Measurements from ENCODE around the gene TTC32.
"Not testable (repeated sequence)": the region's sequence is repeated elsewhere in the genome, so short reads cannot be mapped to it uniquely, and the experiment has no call there.

TTC32 gene

DNA sequence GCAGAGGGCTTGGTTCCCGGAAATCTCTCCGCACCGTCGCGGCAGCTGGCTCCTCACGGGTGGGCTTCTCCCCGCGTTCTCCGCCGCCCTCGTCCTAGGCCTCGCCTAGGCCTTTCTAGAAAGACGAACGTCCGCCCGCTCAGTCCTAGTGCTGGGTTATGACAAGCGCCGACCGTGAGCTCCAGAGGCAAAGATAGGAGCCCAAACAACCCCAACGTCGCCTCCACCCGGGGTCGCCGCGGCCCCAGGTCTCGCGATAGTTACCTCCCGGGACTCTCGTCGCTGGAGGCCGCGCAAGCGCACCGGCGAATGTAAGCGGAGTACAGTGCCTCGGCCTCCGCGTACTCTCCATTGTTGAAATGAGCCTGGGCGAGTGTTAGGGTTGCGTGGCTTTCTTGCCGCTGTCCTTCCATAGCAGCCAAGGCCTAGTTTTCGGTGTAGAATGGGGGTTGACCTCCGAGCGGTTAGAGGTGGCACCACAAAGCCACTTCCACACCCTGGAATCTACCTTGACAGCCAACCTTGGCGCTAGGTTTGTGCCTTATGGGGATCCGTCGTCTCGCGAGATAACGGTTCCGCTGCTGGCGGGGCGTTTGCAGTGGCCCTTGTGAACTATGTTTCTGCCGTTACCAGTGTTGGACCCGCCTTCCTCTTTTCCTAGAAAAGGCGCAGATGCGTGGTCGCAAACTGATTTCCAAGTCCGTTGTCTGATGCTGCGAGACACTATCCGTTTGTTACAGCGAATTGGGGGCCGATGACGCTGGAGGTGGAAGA is at the start of gene TTC32:
TSS of gene TTC32 (minus strand) at position 542 of the 774 bp plus-strand sequence. CDS start at position 413, 129 bp downstream.
- DNase-seq (ENCODE audit: low read depth in 4 of 4, low spot score in 1 of 4), result peak; percentile 83 to 88 (median 84)

DNA sequence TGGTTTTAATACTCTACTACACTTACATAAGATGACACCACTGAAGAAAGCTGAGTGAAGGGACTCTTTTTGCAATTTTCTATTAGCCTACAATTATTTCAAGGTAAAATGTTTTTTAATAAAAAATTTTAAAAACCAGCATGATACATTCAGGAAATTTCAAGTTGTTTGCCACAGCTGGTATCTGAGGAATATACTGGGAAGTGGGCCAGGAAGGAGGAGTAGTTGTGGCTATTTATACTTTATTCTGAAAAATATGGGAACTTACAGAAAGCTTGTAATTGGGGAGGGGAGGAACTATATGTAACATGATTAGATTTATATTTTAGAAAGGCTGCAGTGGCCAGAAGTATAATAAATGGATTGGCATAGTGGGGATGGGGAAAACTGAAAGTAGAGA is 47.3 kb upstream of the TTC32 start:
- DNase-seq (ENCODE audit: low read depth in 4 of 4, low spot score in 1 of 4), result no peak

DNA sequence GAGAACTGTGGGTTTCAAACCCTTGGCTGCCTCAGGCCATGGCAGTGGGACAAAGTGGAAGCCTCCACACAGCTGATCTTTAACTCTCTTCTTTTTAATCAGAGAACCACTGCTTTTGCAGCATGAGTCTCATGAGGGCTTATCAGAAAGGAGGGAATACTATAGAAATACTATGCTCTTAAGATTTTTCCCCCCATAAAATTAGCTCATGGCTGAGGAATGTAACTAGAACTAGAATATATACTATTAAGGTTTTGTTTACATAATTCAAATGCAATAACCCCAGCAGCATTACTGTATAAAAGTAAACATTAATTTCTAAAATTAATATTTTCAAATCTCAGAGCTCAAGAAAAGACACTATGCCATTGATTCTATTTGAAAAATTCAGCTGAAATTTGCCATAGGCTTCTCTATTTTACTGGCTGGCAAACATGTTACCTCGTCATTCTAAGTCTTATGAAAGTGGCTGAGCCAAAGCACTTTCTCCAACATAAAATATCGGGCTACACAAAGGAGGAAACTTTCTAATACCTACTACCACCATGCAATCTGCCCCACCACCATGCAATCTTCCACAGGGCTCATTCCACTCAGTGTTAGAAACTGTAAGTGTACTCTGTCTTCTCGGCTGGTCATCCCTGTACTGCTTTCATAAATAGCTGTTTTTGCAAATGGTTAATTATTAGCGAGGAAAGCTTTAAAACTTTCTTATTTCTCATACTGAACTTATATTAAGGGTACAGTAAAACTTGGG is 45.6 kb upstream of the TTC32 start:
- DNase-seq (ENCODE audit: low read depth in 4 of 4, low spot score in 1 of 4), result no peak

DNA sequence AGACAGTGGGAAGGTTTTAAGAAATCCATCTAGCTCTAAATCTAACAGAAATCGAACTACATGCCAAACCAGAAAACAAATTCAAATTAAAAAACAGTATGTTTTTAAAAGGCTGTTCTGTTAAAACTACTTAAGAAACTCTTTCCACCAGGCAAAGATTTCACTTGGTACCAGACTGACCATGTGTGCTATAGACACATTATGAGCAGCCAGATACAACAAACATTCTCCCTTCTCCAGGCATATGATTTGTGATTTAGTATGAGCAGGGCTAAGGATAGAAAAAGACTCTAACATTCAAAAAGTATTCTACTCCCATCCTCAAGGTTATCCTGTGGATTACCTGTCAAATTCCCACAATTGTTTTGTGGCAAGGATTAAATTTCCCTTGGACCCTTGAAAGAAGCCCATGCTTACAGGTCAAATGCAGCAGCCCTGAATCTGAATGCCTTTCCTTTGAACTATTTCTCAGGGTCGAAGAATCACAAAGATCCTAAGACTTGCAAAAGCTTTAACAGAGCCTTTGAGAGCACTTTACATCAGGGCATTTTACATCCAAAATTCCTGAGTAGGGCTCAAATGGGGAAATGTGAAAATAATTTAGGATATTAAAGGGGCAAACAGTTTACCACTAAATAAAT is 42.5 kb upstream of the TTC32 start:
- no peak for DNase-seq (ENCODE audit: low read depth in 4 of 4, low spot score in 1 of 4)

DNA sequence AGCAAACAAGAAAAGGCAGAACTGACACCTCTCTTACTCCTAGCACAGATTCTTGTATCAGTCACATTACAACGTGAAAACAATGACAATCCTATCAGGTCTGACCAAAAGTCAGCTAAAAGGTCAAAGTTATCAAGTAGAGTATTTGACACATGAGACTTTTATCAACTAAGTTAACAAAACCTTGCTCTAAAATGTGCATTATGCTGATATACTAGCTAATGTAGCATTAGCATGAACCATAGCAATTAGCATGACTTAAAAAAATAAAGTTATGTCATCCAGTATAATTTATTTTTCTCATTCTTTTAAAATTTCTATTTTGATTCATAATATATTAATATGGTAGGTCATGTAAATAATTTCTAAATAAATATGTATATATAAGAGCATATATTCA is 41.4 kb upstream of the TTC32 start:
- no peak for DNase-seq (ENCODE audit: low read depth in 4 of 4, low spot score in 1 of 4)

DNA sequence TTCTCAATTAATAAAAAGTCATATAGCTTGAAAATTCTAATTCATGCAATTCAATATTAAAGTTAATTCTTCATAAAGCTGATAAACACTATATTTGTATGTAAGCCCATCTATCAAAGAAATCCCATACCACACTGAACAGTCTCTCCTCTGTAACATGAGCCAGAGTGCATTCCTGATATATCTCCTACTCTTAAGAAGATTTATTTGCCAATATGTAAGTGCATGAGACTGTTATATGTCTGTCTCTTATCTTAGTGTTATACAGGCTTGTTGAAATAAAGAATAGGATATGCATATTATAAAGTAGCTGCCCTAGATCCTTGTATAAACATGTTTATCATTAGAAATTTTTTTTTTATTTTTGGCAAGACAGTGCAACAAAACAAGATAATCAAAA is 40.4 kb upstream of the TTC32 start:
- no peak for DNase-seq (ENCODE audit: low read depth in 4 of 4, low spot score in 1 of 4)

DNA sequence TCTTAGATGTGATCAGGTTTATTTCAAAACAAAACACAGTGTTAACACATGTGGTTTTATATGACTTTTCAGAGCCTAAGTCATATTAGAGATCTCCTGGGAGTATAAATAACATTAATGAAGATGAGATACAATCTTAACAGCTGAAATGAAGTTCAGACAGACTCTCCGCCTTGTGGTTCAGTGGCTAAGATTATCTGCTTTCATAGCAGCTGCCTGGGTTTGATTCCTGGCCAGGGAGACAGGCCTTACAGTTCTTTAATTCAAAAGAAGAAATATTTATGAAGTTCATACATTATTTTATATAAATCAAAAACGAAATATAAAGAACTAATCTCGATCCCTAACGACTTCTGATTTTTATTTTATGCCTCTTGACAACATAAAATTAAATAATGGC is 35.2 kb upstream of the TTC32 start:
- DNase-seq (ENCODE audit: low read depth in 4 of 4, low spot score in 1 of 4), result no peak

DNA sequence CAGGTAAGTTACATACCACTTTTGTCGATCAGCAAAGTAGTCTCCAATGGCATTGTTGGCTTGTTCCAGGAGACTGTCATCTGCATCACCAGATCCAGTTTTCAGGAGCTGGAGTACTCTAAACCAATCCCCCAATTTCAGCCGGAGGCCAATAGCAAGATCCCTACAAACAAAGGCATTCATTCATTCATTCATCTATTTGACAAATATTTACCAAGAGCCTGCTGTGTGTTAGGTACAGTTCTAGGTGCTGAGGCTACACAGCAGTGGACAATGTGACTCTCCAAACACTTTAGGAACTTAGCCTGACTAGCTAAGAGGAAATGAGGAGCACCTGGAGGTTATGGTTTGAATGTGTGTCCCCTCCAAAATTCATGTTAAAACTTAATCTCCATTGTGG is 34.4 kb upstream of the TTC32 start:
- no peak for DNase-seq (ENCODE audit: low read depth in 4 of 4, low spot score in 1 of 4)

DNA sequence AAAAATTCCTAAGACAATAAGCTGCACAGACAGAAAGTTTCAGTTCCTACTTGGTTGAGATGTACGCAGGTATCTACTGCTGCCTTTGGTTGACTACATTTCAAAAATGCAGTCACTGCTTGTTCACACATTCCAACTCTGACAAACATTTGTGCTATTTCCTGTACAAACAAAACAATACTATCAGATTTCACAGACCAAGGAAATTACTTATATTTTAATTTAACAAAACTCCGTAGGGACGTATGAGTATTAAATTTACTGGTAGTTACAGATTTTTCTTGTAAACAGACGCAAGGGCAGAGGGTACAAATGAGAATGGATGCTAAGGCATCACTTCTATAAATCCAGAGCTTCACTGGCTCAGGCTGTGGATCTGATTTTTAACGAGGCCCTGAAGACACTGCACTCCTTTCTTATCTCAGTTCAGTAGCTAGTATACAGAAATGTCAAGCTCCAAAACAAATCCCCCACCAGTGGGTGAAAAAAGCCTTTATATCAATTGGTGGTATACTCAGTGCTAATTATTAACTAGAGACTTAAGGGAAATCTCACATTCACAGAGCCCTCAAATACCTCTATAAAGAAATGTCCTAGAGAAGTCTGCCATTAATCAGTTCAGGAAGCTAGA is 31.7 kb upstream of the TTC32 start:
- DNase-seq (ENCODE audit: low read depth in 4 of 4, low spot score in 1 of 4), result no peak

DNA sequence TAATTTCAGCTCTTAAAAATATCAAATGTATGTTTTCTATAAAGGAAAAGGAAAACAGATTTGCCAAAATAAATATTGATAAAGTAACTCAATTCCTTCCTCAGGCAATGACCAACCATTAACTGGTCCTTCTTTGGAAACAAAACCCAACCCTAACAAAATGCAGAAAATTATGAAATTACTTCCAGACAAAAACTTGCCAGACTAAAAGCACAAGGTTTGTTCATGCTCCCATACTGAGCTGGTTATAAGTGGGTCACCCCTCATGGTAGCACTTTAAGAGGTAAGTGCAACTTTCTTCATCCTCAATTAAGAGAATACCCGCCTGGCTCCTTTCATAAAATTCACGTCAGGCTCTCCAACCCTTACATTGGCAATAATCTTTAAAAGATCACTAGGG is 31.1 kb upstream of the TTC32 start:
- no peak for DNase-seq (ENCODE audit: low read depth in 4 of 4, low spot score in 1 of 4)

DNA sequence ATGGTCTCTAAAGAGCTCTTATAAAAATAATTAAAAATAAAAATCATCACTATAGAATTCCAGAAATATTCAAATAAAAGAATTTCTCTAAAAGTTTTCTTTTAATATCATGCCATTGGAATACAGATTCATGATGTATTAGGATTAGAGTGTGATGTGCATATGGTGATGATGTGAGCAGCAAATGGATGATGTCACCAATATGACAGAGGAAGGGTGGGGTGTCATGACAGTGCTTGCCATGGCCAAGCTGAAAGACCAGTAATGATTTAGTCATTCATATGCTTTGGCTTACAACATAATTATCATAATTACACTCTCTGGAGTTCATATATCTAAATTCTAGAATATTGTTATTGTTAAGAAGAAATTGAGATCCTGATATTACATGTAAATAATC is 27.4 kb upstream of the TTC32 start:
- no peak for DNase-seq (ENCODE audit: low read depth in 4 of 4, low spot score in 1 of 4)

DNA sequence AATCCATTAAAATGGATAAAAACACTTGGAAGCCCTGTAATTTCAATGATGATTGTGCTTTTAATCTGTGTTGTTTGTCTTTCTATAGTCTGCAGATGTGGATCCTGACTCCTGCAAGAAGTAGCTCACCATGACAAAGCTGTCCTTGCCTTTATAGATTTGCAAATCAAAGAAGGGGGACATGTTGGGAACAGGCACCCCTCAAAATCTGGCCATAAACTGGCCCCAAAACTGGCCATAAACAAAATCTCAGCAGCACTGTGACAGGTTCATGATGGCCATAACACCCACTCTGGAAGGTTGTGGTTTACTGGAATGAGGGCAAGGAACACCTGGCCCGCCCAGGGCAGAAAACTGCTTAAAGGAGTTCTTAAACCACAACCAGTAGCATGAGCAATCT is 26.0 kb upstream of the TTC32 start:
- not testable (repeated sequence) for DNase-seq (ENCODE audit: low read depth in 4 of 4, low spot score in 1 of 4)

DNA sequence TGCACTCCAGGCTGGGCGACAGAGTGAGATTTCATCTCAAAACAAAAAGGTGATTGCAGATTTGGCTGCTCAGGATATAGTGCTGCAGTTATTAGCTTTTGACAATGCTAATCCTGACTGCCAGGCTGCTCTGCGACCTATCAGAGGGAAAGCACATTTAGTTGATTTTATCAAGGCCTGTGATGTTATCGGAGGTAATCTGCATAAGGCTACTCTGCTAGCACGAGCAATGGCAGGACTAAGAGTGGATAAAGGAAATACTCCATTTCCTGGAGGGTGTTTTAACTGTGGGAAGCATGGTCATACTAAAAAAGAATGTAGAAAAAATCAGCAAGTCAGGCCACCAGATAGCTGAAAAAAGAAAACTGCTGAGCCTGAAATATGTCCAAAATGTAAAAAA is 22.7 kb upstream of the TTC32 start:
- not testable (repeated sequence) for DNase-seq (ENCODE audit: low read depth in 4 of 4, low spot score in 1 of 4)

DNA sequence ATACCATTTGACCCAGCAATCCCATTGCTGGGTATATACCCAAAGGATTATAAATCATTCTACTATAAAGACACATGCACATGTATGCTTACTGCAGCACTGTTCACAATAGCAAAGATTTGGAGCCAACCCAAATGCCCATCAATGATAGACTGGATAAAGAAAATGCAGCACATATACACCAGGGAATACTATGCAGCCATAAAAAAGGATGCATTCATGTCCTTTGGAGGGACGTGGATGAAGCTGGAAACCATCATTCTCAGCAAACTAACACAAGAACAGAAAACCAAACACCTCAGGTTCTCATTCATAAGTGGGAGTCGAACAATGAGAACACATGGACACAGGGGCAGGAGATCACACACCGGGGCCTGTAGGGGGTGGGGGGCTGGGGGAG is 20.4 kb upstream of the TTC32 start:
- not testable (repeated sequence) for DNase-seq (ENCODE audit: low read depth in 4 of 4, low spot score in 1 of 4)

DNA sequence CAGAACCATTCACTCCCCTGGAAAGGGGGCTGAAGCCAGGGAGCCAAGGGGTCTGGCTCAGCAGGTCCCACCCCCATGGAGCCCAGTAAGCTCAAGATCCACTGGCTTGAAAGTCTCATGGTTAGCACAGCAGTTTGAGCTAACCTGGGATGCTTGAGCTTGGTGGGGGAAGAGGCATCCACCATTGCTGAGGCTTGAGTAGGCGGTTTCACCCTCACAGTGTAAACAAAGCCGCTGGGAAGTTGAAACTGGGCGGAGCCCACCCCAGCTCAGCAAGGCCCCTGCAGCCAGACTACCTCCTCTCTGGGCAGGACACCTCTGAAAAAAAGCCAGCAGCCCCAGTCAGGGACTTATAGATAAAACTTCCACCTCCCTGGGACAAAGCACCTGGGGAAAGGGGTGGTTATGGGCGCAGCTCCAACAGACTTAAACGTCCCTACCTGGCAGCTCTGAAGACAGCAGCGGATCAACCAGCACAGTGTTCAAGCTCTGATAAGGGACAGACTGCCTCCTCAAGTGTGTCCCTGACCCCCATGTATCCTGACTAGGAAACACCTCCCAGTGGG is 14.7 kb upstream of the TTC32 start:
- no peak for DNase-seq (ENCODE audit: low read depth in 4 of 4, low spot score in 1 of 4)

DNA sequence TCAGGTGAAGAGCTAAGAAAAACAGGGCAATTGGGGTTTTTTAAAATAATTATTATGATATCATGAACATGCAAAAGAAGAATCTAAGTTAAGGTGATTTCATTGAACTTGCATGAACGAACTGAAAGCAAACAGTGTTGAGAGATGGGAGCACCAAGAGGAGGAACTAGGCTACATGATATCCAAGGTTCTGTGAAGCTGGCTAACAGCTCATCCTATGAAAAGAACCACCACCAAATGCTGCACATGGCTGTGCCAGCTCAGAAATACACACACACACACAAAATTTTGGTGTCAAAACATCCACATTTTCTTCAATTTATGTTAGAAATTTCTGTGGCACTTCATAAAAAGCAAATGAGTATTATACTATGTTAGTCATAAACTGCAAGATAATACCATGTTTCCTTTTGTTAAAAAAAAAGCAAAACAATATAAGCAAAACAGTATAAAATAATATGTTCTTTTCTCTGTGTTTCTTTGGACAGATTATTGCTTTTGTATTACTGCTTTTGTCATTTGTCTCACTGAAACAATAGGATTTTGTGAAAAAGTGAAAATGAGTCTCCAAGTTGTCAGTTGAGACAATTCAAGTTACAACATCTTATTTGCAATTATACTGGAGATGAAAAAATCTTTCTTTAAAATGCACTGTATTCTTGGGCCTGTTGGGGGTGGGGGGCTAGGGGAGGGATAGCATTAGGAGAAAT is 12.6 kb upstream of the TTC32 start:
- no peak for DNase-seq (ENCODE audit: low read depth in 4 of 4, low spot score in 1 of 4)

DNA sequence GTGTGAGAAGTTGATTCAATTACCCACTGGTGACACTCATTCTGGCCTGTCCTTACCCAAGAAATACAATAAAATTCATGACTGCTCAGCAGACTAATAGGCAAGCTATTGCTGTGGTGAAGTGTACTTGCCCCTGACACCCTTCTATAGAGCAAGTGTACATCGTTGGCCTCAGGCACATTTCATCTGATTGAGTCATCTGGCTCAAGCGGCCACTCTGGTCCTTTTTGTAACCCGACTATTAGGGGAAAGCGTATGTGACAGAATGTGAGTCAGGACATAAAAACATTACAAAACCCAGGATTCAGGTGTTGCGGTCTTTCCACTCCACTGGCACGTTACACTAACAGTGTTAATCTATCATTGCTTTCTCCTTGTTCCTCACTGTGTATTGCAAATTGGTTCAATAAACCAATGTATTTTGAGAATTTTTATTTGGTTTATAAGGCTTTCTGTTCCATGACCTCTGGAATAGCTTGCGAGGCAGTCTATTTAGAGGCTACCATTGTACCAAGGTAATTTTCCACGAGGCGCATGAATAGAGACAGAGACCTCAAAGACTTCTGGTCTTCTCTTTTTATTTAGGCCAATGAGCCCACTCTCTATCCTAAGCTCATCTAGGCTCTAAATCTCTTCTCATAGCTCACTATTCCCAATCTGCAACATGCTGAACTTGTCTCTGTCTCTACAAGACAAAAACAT is 10.2 kb upstream of the TTC32 start:
- DNase-seq (ENCODE audit: low read depth in 4 of 4, low spot score in 1 of 4), result no peak

DNA sequence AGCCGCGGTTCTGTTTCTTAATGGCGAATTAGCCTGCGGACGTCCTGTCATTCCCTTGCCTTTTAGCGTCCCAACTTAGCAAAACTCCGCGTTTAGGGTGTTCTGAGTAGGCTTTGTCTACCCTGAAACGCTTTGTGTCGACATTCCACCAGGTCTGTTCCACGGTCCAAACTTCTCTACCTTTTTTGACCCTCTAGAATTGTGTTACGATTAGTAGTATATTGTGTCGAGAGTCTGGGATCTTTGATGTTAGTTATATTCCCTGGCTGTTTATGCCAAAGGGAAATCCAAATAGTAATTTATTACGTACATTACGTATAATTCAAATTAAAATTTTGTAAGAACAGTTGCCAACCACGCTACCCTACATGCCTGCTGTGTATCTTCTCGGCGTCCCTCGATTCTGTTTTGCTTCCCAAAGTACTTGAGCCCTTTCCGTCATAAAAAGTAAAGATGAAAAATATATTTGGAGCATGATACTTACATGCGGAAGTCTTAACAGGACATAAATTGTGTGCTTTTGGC is 495 bp upstream of the TTC32 start:
- no peak for DNase-seq (ENCODE audit: low read depth in 4 of 4, low spot score in 1 of 4)

DNA sequence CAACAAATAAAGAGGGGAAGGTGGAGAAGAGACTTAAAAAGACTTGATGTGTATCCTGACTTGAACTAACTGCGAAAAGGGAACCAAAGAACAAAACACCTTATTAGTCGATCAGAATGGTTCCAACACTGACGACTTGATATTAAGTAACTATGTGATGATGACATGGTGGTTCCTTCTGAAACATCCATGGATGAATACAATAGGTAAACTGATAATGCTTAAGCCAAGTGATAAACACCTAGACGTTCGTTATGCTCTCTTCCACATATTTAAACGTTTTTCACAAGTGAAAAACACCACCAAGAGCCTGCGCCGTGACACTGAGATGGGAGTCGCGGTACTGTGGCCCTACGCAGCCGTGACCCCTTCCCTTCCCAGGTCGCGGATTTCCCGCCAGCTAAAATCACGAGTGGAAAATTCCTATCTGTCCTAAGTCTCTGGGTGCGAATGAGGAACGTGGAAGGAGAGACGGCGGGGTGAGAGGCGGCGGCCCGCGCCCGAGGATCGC is 797 bp downstream of the TTC32 start:
- DNase-seq (ENCODE audit: low read depth in 4 of 4, low spot score in 1 of 4), result no peak

Data from stimulated activated CD4-positive, alpha-beta T cell treated with anti-CD3 and anti-CD28 coated beads, Interleukin-1b, Interleukin-23, amount 100 ng/mL, for 24 hours (primary cell).